K562 (cell line): ENCODE data around the gene SPSB1. TPM values are rescaled to one million over a fixed set of nuclear protein-coding genes. Genes with fewer than 3 reads are reported as not detected.
A peak's percentile ranks its signal among the peaks of the same experiment; 100 is the strongest.

Experiments
- ATAC-seq: fragments of 200-7000 bp; cut with Tn5 transposase; 3 replicates; pipeline ENCODE4 v1.9.1; 2020; ENCODE audit warnings: moderate library complexity
- BruUV-seq: library from RNA; stranded (reverse); fragments of 400-500 nt; replicated peaks from 2 replicates; lab custom pipeline; 2021; lab: Mats Ljungman, UMichigan
- CTCF ChIA-PET: fragments of 300-600 bp; formaldehyde crosslinking; extraction: SDS; loops from one replicate; lab custom pipeline; 2021; ENCODE audit warnings: low intra/inter-chr PET ratio; lab: Yijun Ruan, JAX
- POLR2A ChIA-PET: fragments of 300-600, 350-650 bp; sonication (Branson Sonifier 250); formaldehyde crosslinking; extraction: SDS; loops from one replicate; lab custom pipeline; 2021; ENCODE audit warnings: antibody characterized with exemption, inconsistent platforms; lab: Yijun Ruan, JAX
- DNase-seq, 4 experiments: peaks; one replicate each; pipeline versions ENCODE4 v3.0.0 to v3.0.0-alpha.2; 2011 to 2018; ENCODE audit warnings: low spot score in 3 of 4, mixed read lengths in 3 of 4; ENCODE audit errors: extremely low read depth in 1 of 4
- FAIRE-seq: peaks from 2 replicates; lab custom pipeline; 2011; peaks lifted over from hg19 to GRCh38; lab: Jason Lieb, UNC
- H2AFZ ChIP-seq: 2 replicates; pipeline ENCODE4 v1.6.0; 2011; ENCODE audit warnings: low read depth, low read length, control low read depth, inconsistent platforms
- H3K27ac ChIP-seq: fragments of 200-600 bp; 3 replicates; pipeline ENCODE4 v1.8.0; 2011; ENCODE audit warnings: low read depth, mild to moderate bottlenecking, control low read depth, inconsistent platforms, low read length, moderate library complexity, mixed read lengths; ENCODE audit errors: extremely low read depth
- H3K27me3 ChIP-seq, 2 experiments: fragments of 300-600 bp in 1 of 2; 2 replicates in 1 of 2; 3 replicates in 1 of 2; pipeline versions ENCODE4 v1.6.0 to v1.8.0; 2011; ENCODE audit warnings: inconsistent platforms in 2 of 2, low read length in 2 of 2, mild to moderate bottlenecking in 1 of 2, mixed read lengths in 1 of 2, moderate library complexity in 1 of 2; ENCODE audit not compliant: control insufficient read depth in 2 of 2, insufficient read depth in 2 of 2
- H3K36me3 ChIP-seq: fragments of 300-600 bp; 3 replicates; pipeline ENCODE4 v1.8.0; 2011; ENCODE audit warnings: mild to moderate bottlenecking, low read length, inconsistent platforms; ENCODE audit not compliant: control insufficient read depth, insufficient read depth
- H3K4me1 ChIP-seq, 2 experiments: fragments of 200-600 bp in 1 of 2; replicated peaks in 1 of 2; 2 replicates in 1 of 2; 3 replicates in 1 of 2; pipeline versions ENCODE4 v1.5.1 to v1.8.0; 2011; ENCODE audit warnings: inconsistent platforms in 2 of 2, low read length in 2 of 2, mild to moderate bottlenecking in 1 of 2, mixed read lengths in 1 of 2, moderate library complexity in 1 of 2; ENCODE audit not compliant: control insufficient read depth in 2 of 2, insufficient read depth in 2 of 2
- H3K4me2 ChIP-seq: 2 replicates; pipeline ENCODE4 v1.6.1; 2011; ENCODE audit warnings: low read length, control low read depth, inconsistent platforms, mixed read lengths; ENCODE audit not compliant: insufficient read depth
- H3K4me3 ChIP-seq: fragments of 200-600 bp; sonication (generic), shearing (Covaris generic); 2 replicates; pipeline ENCODE4 v1.5.1; 2016; ENCODE audit warnings: control low read depth, inconsistent platforms
- H3K79me2 ChIP-seq: fragments of 200-600 bp; 3 replicates; pipeline ENCODE4 v1.8.0; 2011; ENCODE audit warnings: low read length, inconsistent platforms; ENCODE audit not compliant: control insufficient read depth, insufficient read depth
- H3K9ac ChIP-seq, 2 experiments: 2 replicates each; pipeline versions ENCODE4 v1.6.0 to v1.6.1; 2011; ENCODE audit warnings: low read depth in 2 of 2, low read length in 2 of 2, control low read depth in 1 of 2, inconsistent platforms in 1 of 2, mild to moderate bottlenecking in 1 of 2, mixed read lengths in 1 of 2; ENCODE audit not compliant: insufficient read depth in 1 of 2
- H3K9me1 ChIP-seq: one replicate; pipeline ENCODE4 v1.6.0; 2011; ENCODE audit warnings: inconsistent platforms, mild to moderate bottlenecking, low read length, moderate library complexity; ENCODE audit not compliant: control insufficient read depth, insufficient read depth
- H3K9me3 ChIP-seq: replicated peaks from 2 replicates; pipeline ENCODE4 v1.5.1; 2011; ENCODE audit warnings: low read depth, low read length, inconsistent platforms; ENCODE audit not compliant: control insufficient read depth, insufficient read depth
- H4K20me1 ChIP-seq: replicated peaks from 2 replicates; pipeline ENCODE4 v1.6.1; 2011; ENCODE audit warnings: low read length, inconsistent platforms, mixed read lengths; ENCODE audit not compliant: control insufficient read depth, insufficient read depth
- ATF1 ChIP-seq, 2 experiments: fragments of 450-650 bp in 1 of 2; IDR thresholded peaks; 2 replicates each; pipeline ENCODE4 v1.6.1; 2016; ENCODE audit warnings: missing compliant biosample characterization in 1 of 2, missing genetic modification characterization in 1 of 2
- BACH1 ChIP-seq: fragments of 200-800 bp; sonication (Bioruptor generic); IDR thresholded peaks from 2 replicates; pipeline ENCODE4 v1.6.1; 2016; ENCODE audit warnings: missing genetic modification characterization, missing compliant biosample characterization
- BRCA1 ChIP-seq, 2 experiments: fragments of 450-650 bp in 1 of 2; sonication (generic) in 1 of 2; formaldehyde crosslinking in 1 of 2; IDR thresholded peaks; 2 replicates each; pipeline versions ENCODE4 v1.5.0 to v1.6.1; 2017 to 2020; ENCODE audit warnings: mild to moderate bottlenecking in 1 of 2, missing genetic modification reagents in 1 of 2
- C11orf30 ChIP-seq: fragments of 450-650 bp; IDR thresholded peaks from 2 replicates; pipeline ENCODE4 v1.6.1; 2016; ENCODE audit warnings: low read depth, mild to moderate bottlenecking
- DPF2 ChIP-seq: fragments of 450-650 bp; IDR thresholded peaks from 2 replicates; pipeline ENCODE4 v1.6.1; 2016
- EP300 ChIP-seq: IDR thresholded peaks from 2 replicates; pipeline ENCODE4 v1.6.1; 2012; ENCODE audit warnings: low read length, improper control_type of control experiment
- FOS ChIP-seq: IDR thresholded peaks from 3 replicates; pipeline ENCODE4 v1.6.1; 2011; ENCODE audit not compliant: insufficient read length; ENCODE audit errors: extremely low read depth
- GATA2 ChIP-seq: sonication (generic); formaldehyde crosslinking; IDR thresholded peaks from 2 replicates; pipeline ENCODE4 v1.4.0; 2020; ENCODE audit warnings: mild to moderate bottlenecking, missing genetic modification reagents
- HNRNPLL ChIP-seq: fragments of 200-400 bp; formaldehyde crosslinking; IDR thresholded peaks from 2 replicates; pipeline ENCODE4 v1.6.1; 2017; ENCODE audit warnings: low read length, low read depth, mild to moderate bottlenecking; ENCODE audit not compliant: poor library complexity, severe bottlenecking
- KLF16 ChIP-seq: IDR thresholded peaks from 2 replicates; pipeline ENCODE4 v1.6.1; 2016; ENCODE audit warnings: antibody characterized with exemption
- MAFK ChIP-seq: IDR thresholded peaks from 2 replicates; pipeline ENCODE4 v1.6.1; 2011; ENCODE audit warnings: low read length, improper control_type of control experiment
- NCOA6 ChIP-seq: fragments of 450-650 bp; IDR thresholded peaks from 2 replicates; pipeline ENCODE4 v1.6.1; 2017; ENCODE audit warnings: mild to moderate bottlenecking
- NFE2 ChIP-seq: IDR thresholded peaks from 2 replicates; pipeline ENCODE4 v1.6.1; 2014; ENCODE audit warnings: antibody characterized with exemption, low read depth
- PHF8 ChIP-seq: fragments of 200-600 bp; sonication (generic); IDR thresholded peaks from 2 replicates; pipeline ENCODE4 v1.6.1; 2012; ENCODE audit warnings: mixed run types, mild to moderate bottlenecking, inconsistent platforms, low read length, moderate library complexity, borderline replicate concordance
- PML ChIP-seq: IDR thresholded peaks from 2 replicates; pipeline ENCODE4 v1.6.1; 2012; ENCODE audit warnings: low read length, inconsistent platforms
- RNF219 ChIP-seq: fragments of 250-450 bp; sonication (Bioruptor Pico); IDR thresholded peaks from 2 replicates; pipeline ENCODE4 v1.5.0; 2022; ENCODE audit warnings: mild to moderate bottlenecking
- SRSF3 ChIP-seq: fragments of 200-400 bp; formaldehyde crosslinking; IDR thresholded peaks from 2 replicates; pipeline ENCODE4 v1.6.1; 2016; ENCODE audit warnings: mild to moderate bottlenecking, low read length, moderate library complexity; ENCODE audit not compliant: insufficient read depth
- TRIM24 ChIP-seq, 2 experiments: fragments of 450-650 bp; IDR thresholded peaks; 2 replicates each; pipeline ENCODE4 v1.6.1; 2016
- ZBTB17 ChIP-seq: fragments of 450-650 bp; formaldehyde crosslinking; IDR thresholded peaks from 2 replicates; pipeline ENCODE4 v1.4.0; 2020; ENCODE audit warnings: mild to moderate bottlenecking
- ZNF224 ChIP-seq: sonication (generic); formaldehyde crosslinking; IDR thresholded peaks from 2 replicates; pipeline ENCODE4 v1.8.0; 2022; ENCODE audit warnings: mild to moderate bottlenecking, missing genetic modification reagents
- WGBS: fragments of 100-300 bp; shearing (Covaris generic); methylation state at CpG from one replicate; pipeline ENCODE4 v1.1.6; 2016; ENCODE audit warnings: low coverage, mixed read lengths; ENCODE audit not compliant: insufficient coverage; ENCODE audit errors: missing lambda C conversion rate; 5-methylcytosine and 5-hydroxymethylcytosine counted together
- in situ Hi-C: fragments of 300-500 bp; cut with MboI; formaldehyde crosslinking; loops from 4 replicates; pipeline ENCODE4 v1.15.0; 2018; ENCODE audit warnings: inconsistent platforms, mixed read lengths
- intact Hi-C: fragments of 100-400 bp; cut with micrococcal nuclease; formaldehyde crosslinking; loops from 2 replicates; pipeline ENCODE4 v1.14.2; 2022
- polyA plus RNA-seq, 8 experiments: library from polyadenylated mRNA; depleted of rRNA in 4 of 8; stranded (reverse) in 5 of 8; unstranded in 3 of 8; fragments of >200 nt; fragmentation: Nextera tagmentation in 2 of 8; fragmentation: Illumina TruSeq in 1 of 8; extraction: Ambion mirVana in 2 of 8; extraction: Trizol in 1 of 8; gene quantifications; 2 replicates each; pipeline versions ENCODE4 v1.2.1 to v1.2.3, GENCODE V29; 2011 to 2014; ENCODE audit warnings: inconsistent platforms in 1 of 8, missing spikeins in 1 of 8
- total RNA-seq, 7 experiments: library from RNA; depleted of rRNA in 6 of 7; stranded (reverse); fragments of >200 nt in 6 of 7; fragmentation: Illumina TruSeq in 2 of 7; extraction: Trizol in 2 of 7; gene quantifications; 2 replicates each; pipeline versions ENCODE4 v1.2.1 to v1.2.3, GENCODE V29; 2011 to 2021; ENCODE audit warnings: low replicate concordance in 1 of 7
- TF ChIP-seq, protein P1 (sequence below): IDR thresholded peaks from 2 replicates; pipeline ENCODE4 v1.6.1; 2014; ENCODE audit warnings: antibody characterized with exemption

Gene SPSB1
- total and polyA plus RNA-seq, 9 of the 15 experiments (the other 6 are each of a cell fraction or from before 2014, with no cell fraction given), result 0.06 to 0.35 (median 0.14) TPM; not detected in 6

GRCh38 chr1:9275567-9276034, 17.1 kb upstream of the SPSB1 start:
- ATAC-seq, result peak; percentile 70
- Histone ChIP-seq H3K4me2 (no peak overlapping the region), H3K9ac (peak overlapping the region in 1 of 2 experiments; percentile 76; a peak in 2 of 4 replicates), H3K4me3 (no peak overlapping the region), H3K27me3 (peaks cover 36 to 66% of the 10 kb centered on the region in 2 experiments), H3K79me2 (no peaks in the 10 kb centered on the region), H2AFZ (no peak overlapping the region), H3K36me3 (no peaks in the 10 kb centered on the region), H3K4me1 (peaks cover 4 to 18% of the 10 kb centered on the region in 2 experiments; a peak in 3 of 5 replicates), H3K9me1 (no peaks in the 10 kb centered on the region), H4K20me1 (peaks cover 23% of the 10 kb centered on the region; the same call in 1 of the 2 replicates), H3K9me3 (no peaks in the 10 kb centered on the region), H3K27ac (no peak overlapping the region)
- no TSS peak for BruUV-seq
- intact Hi-C loops, result no loop called here
- FAIRE-seq, result peak; percentile 85
- 3% methylated on average over 12 of the region's 12 CpGs for WGBS
- CTCF ChIA-PET, result no interaction called here
- peak; percentile 60 to 73 (median 65) for DNase-seq
- in situ Hi-C loops, result no loop called here
- POLR2A ChIA-PET, result interaction anchor here (0.5 to 0.7 kb wide), 2 partner anchors 14 to 168 kb away, joined by 3 read pairs; no protein-coding TSS in a partner anchor
- no peak for TF ChIP-seq BRCA1 (IDR thresholded peaks at IDR 0.05)
- TF ChIP-seq BRCA1 (CRISPR knock-in tag; IDR thresholded peaks at IDR 0.05), result no peak
- no peak for TF ChIP-seq SRSF3
- TF ChIP-seq ZNF224, result no peak
- peak; percentile 76 for TF ChIP-seq NFE2
- TF ChIP-seq BACH1 (tag), result peak; percentile 53; the same call in 1 of the 2 replicates
- peak; percentile 47 for TF ChIP-seq FOS
- TF ChIP-seq HNRNPLL, result no peak
- TF ChIP-seq, protein P1, sequence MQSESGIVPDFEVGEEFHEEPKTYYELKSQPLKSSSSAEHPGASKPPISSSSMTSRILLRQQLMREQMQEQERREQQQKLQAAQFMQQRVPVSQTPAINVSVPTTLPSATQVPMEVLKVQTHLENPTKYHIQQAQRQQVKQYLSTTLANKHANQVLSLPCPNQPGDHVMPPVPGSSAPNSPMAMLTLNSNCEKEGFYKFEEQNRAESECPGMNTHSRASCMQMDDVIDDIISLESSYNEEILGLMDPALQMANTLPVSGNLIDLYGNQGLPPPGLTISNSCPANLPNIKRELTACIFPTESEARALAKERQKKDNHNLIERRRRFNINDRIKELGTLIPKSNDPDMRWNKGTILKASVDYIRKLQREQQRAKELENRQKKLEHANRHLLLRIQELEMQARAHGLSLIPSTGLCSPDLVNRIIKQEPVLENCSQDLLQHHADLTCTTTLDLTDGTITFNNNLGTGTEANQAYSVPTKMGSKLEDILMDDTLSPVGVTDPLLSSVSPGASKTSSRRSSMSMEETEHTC, result 0 out of 2 replicates have a peak, but pooled peaks have one; percentile 27
- TF ChIP-seq KLF16, result peak; percentile 64; the same call in 1 of the 2 replicates
- TF ChIP-seq MAFK, result peak; percentile 35
- no peak for TF ChIP-seq RNF219
- no peak for TF ChIP-seq ATF1 (CRISPR knock-in tag; IDR thresholded peaks at IDR 0.05)
- TF ChIP-seq ATF1 (tag; IDR thresholded peaks at IDR 0.05), result peak; percentile 16; the same call in 1 of the 2 replicates
- peak; percentile 12; the same call in 1 of the 2 replicates for TF ChIP-seq GATA2 (CRISPR knock-in tag)
- TF ChIP-seq C11orf30, result peak; percentile 53; the same call in 1 of the 2 replicates
- peak; percentile 71 for TF ChIP-seq DPF2
- TF ChIP-seq TRIM24 (IDR thresholded peaks at IDR 0.05), result peak; percentile 45 to 52; a peak in 2 of 4 replicates
- no peak for TF ChIP-seq PHF8
- no peak for TF ChIP-seq NCOA6
- TF ChIP-seq ZBTB17, result no peak
- TF ChIP-seq EP300, result peak; percentile 38; the same call in 1 of the 2 replicates
- TF ChIP-seq PML, result no peak
